HCT116 (cell line): ENCODE results near the gene TMEM219. TPM values are rescaled to one million over a fixed set of nuclear protein-coding genes. Genes with fewer than 3 reads are reported as not detected.

Experiments used
- ATAC-seq: fragments of 200-7000 bp; cut with Tn5 transposase; 2 replicates; pipeline ENCODE4 v1.9.1; 2020; ENCODE audit warnings: mild to moderate bottlenecking, moderate library complexity
- BruUV-seq: library from RNA; stranded (reverse); fragments of 400-500 nt; replicated peaks from 2 replicates; lab custom pipeline; 2021; lab: Mats Ljungman, UMichigan
- CTCF ChIA-PET: fragments of 300-600 bp; sonication (Branson Sonifier 250); formaldehyde crosslinking; loops from one replicate; lab custom pipeline; 2021; ENCODE audit warnings: antibody characterized with exemption; lab: Charles Lee
- POLR2A ChIA-PET: fragments of 300-600, 350-600 bp; sonication (Branson Sonifier 250); formaldehyde crosslinking; loops from one replicate; lab custom pipeline; 2021; ENCODE audit warnings: antibody characterized with exemption; lab: Charles Lee
- RAD21 ChIA-PET, 2 experiments: fragments of 300-600 bp; sonication (Branson Sonifier 250); formaldehyde crosslinking; loops; one replicate each; lab custom pipeline; 2023; ENCODE audit warnings: low total read pairs in 2 of 2; ENCODE audit not compliant: uncharacterized antibody in 2 of 2, unreplicated experiment in 2 of 2, low non-redundant PET in 1 of 2; lab: Charles Lee
- DNase-seq: peaks from one replicate; pipeline ENCODE4 v3.0.0-alpha.2; 2010; ENCODE audit warnings: low read depth, low spot score
- H2AFZ ChIP-seq: fragments of 200-600 bp; shearing (Covaris generic), sonication (generic); 2 replicates; pipeline ENCODE4 v1.6.1; 2017; ENCODE audit warnings: low read depth, mixed run types, mixed read lengths, antibody characterized with exemption, low read length; ENCODE audit not compliant: poor library complexity, severe bottlenecking
- H3K27ac ChIP-seq: 2 replicates; pipeline ENCODE4 v1.5.1; 2012; ENCODE audit warnings: low read depth, low read length
- H3K27me3 ChIP-seq: fragments of 200-600 bp; sonication (generic); 2 replicates; pipeline ENCODE4 v1.6.1; 2016; ENCODE audit warnings: mixed run types, low read length, mixed read lengths; ENCODE audit not compliant: insufficient read depth
- H3K36me3 ChIP-seq, 2 experiments: fragments of 200-500 bp in 1 of 2; fragments of 200-600 bp in 1 of 2; sonication (Bioruptor generic) in 1 of 2; sonication (generic) in 1 of 2; 2 replicates each; pipeline versions ENCODE4 v1.5.1 to v1.6.1; 2014 to 2016; ENCODE audit warnings: low read length in 2 of 2, inconsistent platforms in 1 of 2, mixed read lengths in 1 of 2, mixed run types in 1 of 2; ENCODE audit not compliant: insufficient read depth in 2 of 2, control insufficient read depth in 1 of 2
- H3K4me1 ChIP-seq, 2 experiments: fragments of 200-600 bp in 1 of 2; sonication (generic) in 1 of 2; 2 replicates each; pipeline versions ENCODE4 v1.5.1 to v1.6.1; 2012 to 2017; ENCODE audit warnings: low read length in 2 of 2, inconsistent platforms in 1 of 2, mild to moderate bottlenecking in 1 of 2, mixed read lengths in 1 of 2, mixed run types in 1 of 2, moderate library complexity in 1 of 2; ENCODE audit not compliant: insufficient read depth in 2 of 2, control insufficient read depth in 1 of 2
- H3K4me2 ChIP-seq: fragments of 200-600 bp; sonication (generic); 2 replicates; pipeline ENCODE4 v1.6.1; 2017; ENCODE audit warnings: mixed run types, low read length, mixed read lengths
- H3K4me3 ChIP-seq, 2 experiments: fragments of 200-600 bp in 1 of 2; sonication (generic) in 1 of 2; replicated peaks in 1 of 2; 2 replicates each; pipeline ENCODE4 v1.5.1; 2011 to 2016; ENCODE audit warnings: low read length in 2 of 2, control low read depth in 1 of 2, low read depth in 1 of 2, mild to moderate bottlenecking in 1 of 2, mixed read lengths in 1 of 2, mixed run types in 1 of 2
- H3K79me2 ChIP-seq: fragments of 200-600 bp; sonication (generic); 2 replicates; pipeline ENCODE4 v1.6.1; 2017; ENCODE audit warnings: mild to moderate bottlenecking, mixed run types, low read length, moderate library complexity, mixed read lengths; ENCODE audit not compliant: insufficient read depth
- H3K9ac ChIP-seq: fragments of 200-600 bp; sonication (generic); 2 replicates; pipeline ENCODE4 v1.6.1; 2016; ENCODE audit warnings: low read length, mixed read lengths
- H3K9me2 ChIP-seq: fragments of 200-600 bp; sonication (generic), shearing (Covaris generic); 2 replicates; pipeline ENCODE4 v1.6.1; 2017; ENCODE audit warnings: mixed run types, mild to moderate bottlenecking, moderate library complexity; ENCODE audit not compliant: insufficient read depth
- H3K9me3 ChIP-seq, 2 experiments: fragments of 200-500 bp in 1 of 2; fragments of 200-600 bp in 1 of 2; sonication (Bioruptor generic) in 1 of 2; sonication (generic) in 1 of 2; 2 replicates each; pipeline ENCODE4 v1.6.1; 2014 to 2017; ENCODE audit warnings: low read length in 2 of 2, mixed read lengths in 2 of 2, inconsistent platforms in 1 of 2, low read depth in 1 of 2, mild to moderate bottlenecking in 1 of 2, mixed run types in 1 of 2, moderate library complexity in 1 of 2; ENCODE audit not compliant: control insufficient read depth in 1 of 2, insufficient read depth in 1 of 2
- H4K20me1 ChIP-seq: fragments of 200-600 bp; sonication (generic), shearing (Covaris generic); 2 replicates; pipeline ENCODE4 v1.6.1; 2017; ENCODE audit warnings: mixed run types, mild to moderate bottlenecking, moderate library complexity; ENCODE audit not compliant: insufficient read depth
- ATF3 ChIP-seq: IDR thresholded peaks from 2 replicates; pipeline ENCODE4 v1.6.1; 2012
- CEBPB ChIP-seq: IDR thresholded peaks from 2 replicates; pipeline ENCODE4 v1.6.1; 2012; ENCODE audit warnings: low read depth
- ELF1 ChIP-seq: IDR thresholded peaks from 2 replicates; pipeline ENCODE4 v1.6.1; 2012; ENCODE audit warnings: low read depth, borderline replicate concordance
- EZH2phosphoT487 ChIP-seq: fragments of 200-600 bp; IDR thresholded peaks from 2 replicates; pipeline ENCODE4 v1.6.1; 2018; ENCODE audit warnings: antibody characterized with exemption, borderline replicate concordance
- POLR2A ChIP-seq: IDR thresholded peaks from 2 replicates; pipeline ENCODE4 v1.7.0; 2011; ENCODE audit warnings: borderline replicate concordance; ENCODE audit not compliant: insufficient read depth, insufficient read length; ENCODE audit errors: extremely low read depth
- SP1 ChIP-seq: IDR thresholded peaks from 2 replicates; pipeline ENCODE4 v1.6.1; 2012; ENCODE audit warnings: low read depth
- TCF7L2 ChIP-seq: IDR thresholded peaks from 2 replicates; pipeline ENCODE4 v1.7.0; 2011; ENCODE audit warnings: borderline replicate concordance, inconsistent platforms; ENCODE audit not compliant: insufficient read depth, insufficient read length; ENCODE audit errors: extremely low read depth
- YY1 ChIP-seq: IDR thresholded peaks from 2 replicates; pipeline ENCODE4 v1.6.1; 2011; ENCODE audit warnings: low read length, low read depth, moderate library complexity, mild to moderate bottlenecking; ENCODE audit not compliant: insufficient replicate concordance; ENCODE audit errors: extremely low read depth
- ZBTB33 ChIP-seq: IDR thresholded peaks from 2 replicates; pipeline ENCODE4 v1.6.1; 2011; ENCODE audit warnings: mild to moderate bottlenecking, low read length, moderate library complexity; ENCODE audit not compliant: insufficient replicate concordance; ENCODE audit errors: extremely low read depth
- ZFX ChIP-seq: fragments of 450-650 bp; IDR thresholded peaks from 2 replicates; pipeline ENCODE4 v1.6.1; 2017
- ZNF274 ChIP-seq: fragments of 200-500 bp; sonication (Bioruptor generic); IDR thresholded peaks from 2 replicates; pipeline ENCODE4 v1.6.1; 2014; ENCODE audit warnings: mild to moderate bottlenecking, low read depth, low read length, inconsistent platforms
- intact Hi-C: fragments of 100-400 bp; cut with micrococcal nuclease; formaldehyde crosslinking; loops from 2 replicates; pipeline ENCODE4 v1.10.0; 2022
- total RNA-seq: library from RNA; stranded (reverse); gene quantifications from one replicate; pipeline ENCODE4 v1.2.1, GENCODE V29; 2021; ENCODE audit not compliant: unreplicated experiment
- TF ChIP-seq, protein P1 (sequence below): IDR thresholded peaks from 2 replicates; pipeline ENCODE4 v1.6.1; 2012

TMEM219 gene
- total RNA-seq, 1 experiment from 2014 or later = 75.5 TPM

GRCh38 chr16:29973384-29974246, 11.7 kb downstream of the TMEM219 start, which contains the start of gene TAOK2 (continued):
- no peak for TF ChIP-seq ATF3
- TF ChIP-seq ELF1 = no peak
- peak; percentile 83 for TF ChIP-seq POLR2A
- no peak for TF ChIP-seq CEBPB
- TF ChIP-seq TCF7L2 = no peak
- TF ChIP-seq, protein P1, sequence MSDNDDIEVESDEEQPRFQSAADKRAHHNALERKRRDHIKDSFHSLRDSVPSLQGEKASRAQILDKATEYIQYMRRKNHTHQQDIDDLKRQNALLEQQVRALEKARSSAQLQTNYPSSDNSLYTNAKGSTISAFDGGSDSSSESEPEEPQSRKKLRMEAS = peak; percentile 99

- H3K4me2 ChIP-seq = peak overlapping the region; percentile 95
- intact Hi-C loops = loop anchor here (5.0 kb wide), 1 partner anchor 47 kb away; the partner anchor contains the start of gene KCTD13
- peak overlapping the region; percentile 96 to 98 for H3K4me3 ChIP-seq
- peaks cover 20 to 21% of the 10 kb centered on the region in 2 experiments for H3K36me3 ChIP-seq
- ATAC-seq (no peak), DNase-seq (no peak)
- TF ChIP-seq YY1 = no peak
- TF ChIP-seq SP1 = no peak
- no peak for TF ChIP-seq ELF1
- no peak for TF ChIP-seq EZH2phosphoT487
- TF ChIP-seq ZNF274 = no peak
- TF ChIP-seq ZFX = no peak
- no peak for TF ChIP-seq ZBTB33
- BruUV-seq = no TSS peak
- H3K9ac ChIP-seq = peak overlapping the region; percentile 97
- H2AFZ ChIP-seq = no peak overlapping the region
- peak overlapping the region; percentile 79 for H3K27ac ChIP-seq
- ChIA-PET CTCF (interaction anchor here (1.7 kb wide), 1 partner anchor 30 kb away, joined by 4 read pairs; no protein-coding TSS in a partner anchor), POLR2A (interaction anchor here (1.1 to 1.8 kb wide), 3 partner anchors 13 to 159 kb away, joined by 4 to 18 read pairs (median 4); partner anchors contain the start of genes KCTD13, PAGR1 and TMEM219), RAD21 (no interaction called here)
- H4K20me1 ChIP-seq = no peaks in the 10 kb centered on the region
- no peaks in the 10 kb centered on the region for H3K9me2 ChIP-seq
- H3K79me2 ChIP-seq = peaks cover 53% of the 10 kb centered on the region
- H3K9me3 ChIP-seq = no peaks in the 10 kb centered on the region; a peak in 1 of 4 replicates
- H3K4me1 ChIP-seq = peaks cover 8 to 26% of the 10 kb centered on the region in 2 experiments
- H3K27me3 ChIP-seq = no peaks in the 10 kb centered on the region
These were observed 12.6 kb downstream of the TMEM219 start for GRCh38 chr16:29974291-29975133.
